K562 (cell line): ENCODE results near the gene NRXN2. TPM values are rescaled to one million over a fixed set of nuclear protein-coding genes. Genes with fewer than 3 reads are reported as not detected.

Experiments used
- CBX8 ChIP-seq: fragments of 200-600 bp; sonication (generic); IDR thresholded peaks from 2 replicates; pipeline ENCODE4 v1.6.1; 2012; ENCODE audit warnings: borderline replicate concordance, mixed run types, low read depth, mild to moderate bottlenecking, moderate library complexity, mixed read lengths, low read length, control low read depth, inconsistent platforms; ENCODE audit not compliant: poor library complexity, severe bottlenecking; ENCODE audit errors: extremely low read depth
- CCNT2 ChIP-seq: IDR thresholded peaks from 2 replicates; pipeline ENCODE4 v1.6.1; 2011; ENCODE audit warnings: borderline replicate concordance, low read depth, mild to moderate bottlenecking, moderate library complexity, mixed read lengths, low read length; ENCODE audit not compliant: insufficient read length; ENCODE audit errors: extremely low read depth
- CHD1 ChIP-seq: fragments of 200-600 bp; sonication (generic); IDR thresholded peaks from one replicate; pipeline ENCODE4 v1.6.1; 2012; ENCODE audit warnings: mild to moderate bottlenecking, moderate library complexity, low read length, inconsistent platforms
- FOXK1 ChIP-seq: sonication (generic); formaldehyde crosslinking; IDR thresholded peaks from 2 replicates; pipeline ENCODE4 v1.8.0; 2022; ENCODE audit warnings: missing genetic modification reagents, mild to moderate bottlenecking, borderline replicate concordance
- KLF10 ChIP-seq: fragments of 250-450 bp; sonication (Bioruptor Pico); IDR thresholded peaks from 2 replicates; pipeline ENCODE4 v1.6.1; 2021; ENCODE audit warnings: matching md5 sums
- MCM5 ChIP-seq: fragments of 450-650 bp; IDR thresholded peaks from 2 replicates; pipeline ENCODE4 v1.6.1; 2016; ENCODE audit warnings: low read depth
- MXI1 ChIP-seq: IDR thresholded peaks from 2 replicates; pipeline ENCODE4 v1.6.1; 2011; ENCODE audit warnings: low read depth, mild to moderate bottlenecking, improper control_type of control experiment, low read length
- NEUROD1 ChIP-seq: fragments of 150-350 bp; IDR thresholded peaks from 2 replicates; pipeline ENCODE4 v1.6.1; 2014; ENCODE audit warnings: borderline replicate concordance, low read length, low read depth; ENCODE audit not compliant: partially characterized antibody
- POLR2G ChIP-seq: fragments of 200-400 bp; formaldehyde crosslinking; IDR thresholded peaks from 2 replicates; pipeline ENCODE4 v1.6.1; 2017; ENCODE audit warnings: low read depth, mild to moderate bottlenecking, antibody characterized with exemption, low read length, moderate library complexity
- SMC3 ChIP-seq: conservative IDR thresholded peaks from 2 replicates; pipeline ENCODE4 v1.6.1; 2011; ENCODE audit warnings: low read depth, low read length, improper control_type of control experiment; ENCODE audit not compliant: insufficient read depth
- TRIM24 ChIP-seq, 2 experiments: fragments of 450-650 bp; IDR thresholded peaks; 2 replicates each; pipeline ENCODE4 v1.6.1; 2016
- polyA plus RNA-seq, 8 experiments: library from polyadenylated mRNA; depleted of rRNA in 4 of 8; stranded (reverse) in 5 of 8; unstranded in 3 of 8; fragments of >200 nt; fragmentation: Nextera tagmentation in 2 of 8; fragmentation: Illumina TruSeq in 1 of 8; extraction: Ambion mirVana in 2 of 8; extraction: Trizol in 1 of 8; gene quantifications; 2 replicates each; pipeline versions ENCODE4 v1.2.1 to v1.2.3, GENCODE V29; 2011 to 2014; ENCODE audit warnings: inconsistent platforms in 1 of 8, missing spikeins in 1 of 8
- total RNA-seq, 7 experiments: library from RNA; depleted of rRNA in 6 of 7; stranded (reverse); fragments of >200 nt in 6 of 7; fragmentation: Illumina TruSeq in 2 of 7; extraction: Trizol in 2 of 7; gene quantifications; 2 replicates each; pipeline versions ENCODE4 v1.2.1 to v1.2.3, GENCODE V29; 2011 to 2021; ENCODE audit warnings: low replicate concordance in 1 of 7
- TF ChIP-seq, protein P1 (sequence below): fragments of 450-650 bp; formaldehyde crosslinking; conservative IDR thresholded peaks from 2 replicates; pipeline ENCODE4 v1.4.0; 2022; ENCODE audit warnings: mild to moderate bottlenecking, missing genetic modification characterization

Gene NRXN2
- total and polyA plus RNA-seq, 9 of the 15 experiments (the other 6 are each of a cell fraction or from before 2014, with no cell fraction given): 0.07 to 0.47 (median 0.15) TPM; not detected in 4

- TF ChIP-seq CCNT2 (no peak), CHD1 (no peak), MXI1 (no peak), NEUROD1 (no peak), CBX8 (no peak), POLR2G (no peak), KLF10 (CRISPR knock-in tag) (no peak), MCM5 (no peak), TRIM24 (IDR thresholded peaks at IDR 0.05) (no peak), FOXK1 (CRISPR knock-in tag) (no peak), SMC3 (no peak)
- TF ChIP-seq, protein P1, sequence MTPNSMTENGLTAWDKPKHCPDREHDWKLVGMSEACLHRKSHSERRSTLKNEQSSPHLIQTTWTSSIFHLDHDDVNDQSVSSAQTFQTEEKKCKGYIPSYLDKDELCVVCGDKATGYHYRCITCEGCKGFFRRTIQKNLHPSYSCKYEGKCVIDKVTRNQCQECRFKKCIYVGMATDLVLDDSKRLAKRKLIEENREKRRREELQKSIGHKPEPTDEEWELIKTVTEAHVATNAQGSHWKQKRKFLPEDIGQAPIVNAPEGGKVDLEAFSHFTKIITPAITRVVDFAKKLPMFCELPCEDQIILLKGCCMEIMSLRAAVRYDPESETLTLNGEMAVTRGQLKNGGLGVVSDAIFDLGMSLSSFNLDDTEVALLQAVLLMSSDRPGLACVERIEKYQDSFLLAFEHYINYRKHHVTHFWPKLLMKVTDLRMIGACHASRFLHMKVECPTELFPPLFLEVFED: no peak
- TF ChIP-seq, all 486 proteins: peak for 12
Measured at GRCh38 chr11:64583296-64584262, 139.4 kb downstream of the NRXN2 start (continued).
